Activated T-helper 2 cell treated with anti-CD3 and anti-CD28 coated beads, Interferon-gamma antibody, Interleukin-2, Interleukin-4, amounts not matched to agents 10 μg/mL and 5 μg/mL and 100 μg/mL, durations not matched to agents 14 hours and 24 hours and 36 hours (primary cell): ENCODE data around the gene TTLL10. TPM values are rescaled to one million over a fixed set of nuclear protein-coding genes. Genes with fewer than 3 reads are reported as not detected.
"Not testable (repeated sequence)": the region's sequence is repeated elsewhere in the genome, so short reads cannot be mapped to it uniquely, and the experiment has no call there.

ENCODE experiments used
- DNase-seq: peaks from one replicate; pipeline ENCODE4 v3.0.0; 2021; ENCODE audit warnings: low spot score
- H3K27ac Mint-ChIP-seq: one replicate; pipeline ENCODE4 v1.8.0; 2021; ENCODE audit warnings: mixed read lengths
- H3K27me3 Mint-ChIP-seq: one replicate; pipeline ENCODE4 v1.8.0; 2021; ENCODE audit warnings: low read depth, mixed read lengths
- H3K36me3 Mint-ChIP-seq: one replicate; pipeline ENCODE4 v1.8.0; 2021; ENCODE audit warnings: low read depth, mixed read lengths
- H3K4me1 Mint-ChIP-seq: one replicate; pipeline ENCODE4 v1.8.0; 2021; ENCODE audit warnings: low read depth, mixed read lengths
- H3K4me3 Mint-ChIP-seq: one replicate; pipeline ENCODE4 v1.8.0; 2021; ENCODE audit warnings: low read depth, mild to moderate bottlenecking, moderate library complexity, mixed read lengths
- H3K9me3 Mint-ChIP-seq: one replicate; pipeline ENCODE4 v1.8.0; 2021; ENCODE audit warnings: mixed read lengths
- intact Hi-C: fragments of 100-400 bp; cut with micrococcal nuclease; formaldehyde crosslinking; loops from one replicate; pipeline ENCODE4 v1.15.1; 2023
- total RNA-seq: library from RNA; stranded (reverse); gene quantifications from 2 replicates; pipeline ENCODE4 v1.2.3, GENCODE V29; 2022

Gene TTLL10
- total RNA-seq, 1 donor from 2014 or later: not detected

DNA sequence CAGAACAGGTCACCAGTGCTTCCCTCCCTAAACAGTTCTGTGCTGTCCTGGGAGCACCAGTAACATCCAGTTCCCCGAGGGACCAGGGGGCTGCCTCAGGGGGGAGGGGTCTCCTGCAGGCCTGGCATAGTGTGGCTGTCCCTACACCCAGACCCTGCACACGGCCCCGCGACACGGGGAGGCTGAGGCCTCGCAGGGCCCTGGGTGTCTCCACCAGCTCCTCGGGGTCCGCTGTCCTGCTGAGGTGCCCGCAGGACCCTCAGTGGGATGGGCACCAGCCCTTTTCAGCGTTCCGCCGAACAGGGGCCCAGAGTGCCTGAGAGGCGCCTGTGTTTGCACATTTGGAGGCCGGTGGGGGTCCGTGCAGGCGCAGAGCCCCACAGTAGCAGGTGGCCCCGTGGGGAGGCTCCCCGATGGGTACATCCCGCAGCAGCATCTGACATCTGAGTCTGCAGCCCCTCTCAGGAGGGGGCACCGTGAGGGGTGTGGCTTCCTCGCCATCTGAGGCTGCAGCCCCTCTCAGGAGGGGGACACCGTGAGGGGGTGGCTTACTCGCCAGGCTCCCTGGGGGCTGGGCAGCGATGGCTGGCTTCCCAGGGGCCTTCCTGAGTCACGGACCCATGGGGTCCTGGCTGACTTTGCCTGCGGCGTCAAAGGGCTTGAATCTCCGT lies 39.2 kb upstream of the TTLL10 start:
- no peak for DNase-seq
- peaks cover 4% of the 10 kb centered on the region for H3K4me1 Mint-ChIP-seq
- H3K27me3 Mint-ChIP-seq: no peaks in the 10 kb centered on the region
- no peaks in the 10 kb centered on the region for H3K36me3 Mint-ChIP-seq
- no peak overlapping the region for H3K4me3 Mint-ChIP-seq
- no peaks in the 10 kb centered on the region for H3K9me3 Mint-ChIP-seq
- intact Hi-C loops: no loop called here
- H3K27ac Mint-ChIP-seq: no peak overlapping the region

DNA sequence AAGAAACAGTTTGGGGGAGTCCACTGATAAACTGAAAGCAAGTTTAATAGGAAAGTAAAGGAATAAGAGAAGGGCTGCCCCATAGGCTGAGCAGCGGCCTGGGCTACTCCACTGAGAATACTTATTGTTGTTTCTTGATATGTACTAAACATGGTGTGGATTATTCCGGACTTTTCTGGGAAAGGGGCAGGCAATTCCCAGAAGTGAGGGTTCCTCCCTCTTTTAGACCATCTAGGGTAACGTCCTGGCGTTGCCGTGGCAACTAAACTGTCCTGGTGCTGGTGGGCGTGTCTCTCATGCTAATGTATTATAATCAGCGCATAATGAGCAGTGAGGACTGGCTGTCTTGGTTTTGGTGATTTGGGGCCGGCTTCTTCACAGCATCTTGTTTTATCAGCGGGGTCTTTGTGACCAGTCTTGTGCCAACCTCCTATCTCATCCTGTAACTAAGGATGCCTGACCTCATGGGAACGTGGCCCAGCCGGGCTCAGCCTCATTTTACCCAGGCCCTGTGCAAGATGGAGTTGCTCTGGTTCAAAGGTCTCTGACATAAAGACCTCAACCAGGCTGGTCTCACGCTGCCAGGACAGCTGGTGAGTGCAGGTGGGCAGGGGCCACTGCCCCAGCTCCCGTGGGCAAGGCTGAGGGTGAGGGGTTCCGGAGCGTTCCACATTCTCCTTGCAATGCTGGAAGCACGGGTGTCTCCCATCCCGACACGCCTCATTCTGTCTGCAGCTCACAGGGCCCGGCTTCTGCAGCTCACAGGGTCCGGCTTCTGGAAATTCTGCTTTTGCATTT lies 38.1 kb upstream of the TTLL10 start:
- intact Hi-C loops: no loop called here
- Mint-ChIP-seq H3K4me1 (peaks cover 4% of the 10 kb centered on the region), H3K4me3 (no peak overlapping the region), H3K9me3 (no peaks in the 10 kb centered on the region), H3K36me3 (no peaks in the 10 kb centered on the region), H3K27ac (no peak overlapping the region), H3K27me3 (no peaks in the 10 kb centered on the region)
- DNase-seq: no peak

GRCh38 chr1:1136547-1137230 lies 37.0 kb upstream of the TTLL10 start:
- no peak overlapping the region for H3K27ac Mint-ChIP-seq
- H3K4me3 Mint-ChIP-seq: no peak overlapping the region
- no peak for DNase-seq
- H3K9me3 Mint-ChIP-seq: no peaks in the 10 kb centered on the region
- intact Hi-C loops: no loop called here
- peaks cover 4% of the 10 kb centered on the region for H3K4me1 Mint-ChIP-seq
- H3K36me3 Mint-ChIP-seq: no peaks in the 10 kb centered on the region
- H3K27me3 Mint-ChIP-seq: no peaks in the 10 kb centered on the region

- Mint-ChIP-seq H3K4me3 (peak overlapping the region; percentile 66), H3K36me3 (no peaks in the 10 kb centered on the region), H3K27ac (peak overlapping the region; percentile 96), H3K27me3 (no peaks in the 10 kb centered on the region), H3K4me1 (peaks cover 5% of the 10 kb centered on the region), H3K9me3 (no peaks in the 10 kb centered on the region)
- peak; percentile 64 for DNase-seq
- intact Hi-C loops: no loop called here
Measured at GRCh38 chr1:1137256-1138045, 36.2 kb upstream of the TTLL10 start.

DNA sequence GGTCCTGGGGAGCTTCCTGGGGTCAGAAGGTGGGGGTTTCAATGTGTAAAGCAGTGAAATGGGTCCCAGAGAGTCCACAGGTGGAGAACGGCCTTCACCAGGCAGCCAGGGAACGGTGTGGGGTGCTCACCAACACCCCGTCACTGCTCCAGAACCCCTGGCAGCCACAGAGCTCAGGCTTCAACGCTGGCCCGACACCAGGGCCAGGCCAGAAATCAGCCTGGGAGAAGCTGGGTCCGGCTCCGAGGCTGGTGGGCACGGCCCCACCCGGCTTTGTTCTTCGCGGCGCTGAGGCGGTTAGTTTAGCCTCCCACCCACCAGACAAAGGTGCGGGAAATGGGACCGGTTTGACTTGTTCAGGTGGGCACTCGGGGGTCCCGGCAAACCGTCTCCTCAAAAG lies 33.0 kb upstream of the TTLL10 start:
- intact Hi-C loops: loop anchor here (5.0 kb wide), 1 partner anchor 67 kb away; the partner anchor contains the start of gene TNFRSF18
- no peaks in the 10 kb centered on the region for H3K9me3 Mint-ChIP-seq

GRCh38 chr1:1141244-1141910 lies 32.3 kb upstream of the TTLL10 start:
- H3K4me1 Mint-ChIP-seq: peaks cover 16% of the 10 kb centered on the region
- no peaks in the 10 kb centered on the region for H3K9me3 Mint-ChIP-seq
- no peak overlapping the region for H3K4me3 Mint-ChIP-seq
- peak overlapping the region; percentile 12 for H3K27ac Mint-ChIP-seq
- intact Hi-C loops: loop anchor here (5.0 kb wide), 1 partner anchor 66 kb away; the partner anchor contains the start of gene TNFRSF18
- H3K36me3 Mint-ChIP-seq: no peaks in the 10 kb centered on the region
- DNase-seq: no peak
- H3K27me3 Mint-ChIP-seq: no peaks in the 10 kb centered on the region

More for the DNA sequence above, 33.0 kb upstream of the TTLL10 start:
- Mint-ChIP-seq H3K27me3 (no peaks in the 10 kb centered on the region), H3K36me3 (no peaks in the 10 kb centered on the region), H3K4me1 (peaks cover 16% of the 10 kb centered on the region), H3K4me3 (no peak overlapping the region), H3K27ac (no peak overlapping the region)
- DNase-seq: no peak

DNA sequence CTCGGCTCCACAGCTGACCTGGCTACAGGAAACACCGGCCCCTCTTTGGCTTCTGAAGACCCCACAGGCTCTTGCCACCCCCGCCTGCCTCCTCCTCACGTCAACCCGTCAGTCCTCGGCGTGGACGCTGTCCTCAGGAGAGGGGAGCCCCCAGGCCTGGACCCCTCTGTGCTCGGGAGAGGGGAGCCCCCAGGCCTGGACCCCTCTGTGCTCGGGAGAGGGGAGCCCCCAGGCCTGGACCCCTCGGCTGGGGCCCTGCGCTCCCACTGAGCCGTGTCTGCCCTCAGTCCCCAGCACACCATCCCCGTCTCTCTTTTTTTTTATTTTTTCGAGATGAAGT lies 31.8 kb upstream of the TTLL10 start:
- peak overlapping the region; percentile 58 for H3K27ac Mint-ChIP-seq
- no peak overlapping the region for H3K4me3 Mint-ChIP-seq
- no peak for DNase-seq
- no peaks in the 10 kb centered on the region for H3K9me3 Mint-ChIP-seq
- intact Hi-C loops: loop anchor here (5.0 kb wide), 1 partner anchor 65 kb away; the partner anchor contains the start of gene TNFRSF18
- no peaks in the 10 kb centered on the region for H3K36me3 Mint-ChIP-seq
- H3K4me1 Mint-ChIP-seq: peaks cover 16% of the 10 kb centered on the region
- no peaks in the 10 kb centered on the region for H3K27me3 Mint-ChIP-seq

DNA sequence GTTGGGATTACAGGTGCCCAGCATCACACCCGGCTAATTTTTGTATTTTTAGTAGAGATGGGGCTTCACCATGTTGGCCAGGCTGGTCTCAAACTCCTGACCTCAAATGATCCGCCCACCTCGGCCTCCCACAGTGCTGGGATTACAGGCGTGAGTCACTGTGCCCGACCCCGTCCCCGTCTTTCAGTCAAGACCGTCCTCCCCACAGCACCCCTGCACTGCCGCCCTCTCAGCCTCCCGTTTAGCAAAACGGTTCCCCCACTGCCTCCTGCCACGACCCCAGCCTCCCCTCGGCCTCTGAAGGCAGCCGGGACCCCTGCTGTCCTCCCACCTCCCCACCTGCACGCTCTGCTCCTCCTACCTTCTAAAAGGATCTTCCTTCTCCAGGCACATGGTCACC lies 31.3 kb upstream of the TTLL10 start:
- intact Hi-C loops: loop anchor here (5.0 kb wide), 1 partner anchor 65 kb away; the partner anchor contains the start of gene TNFRSF18
- not testable (repeated sequence) for H3K36me3 Mint-ChIP-seq, H3K27me3 Mint-ChIP-seq, H3K9me3 Mint-ChIP-seq, H3K4me3 Mint-ChIP-seq, DNase-seq
- H3K27ac Mint-ChIP-seq: peak overlapping the region; percentile 58
- H3K4me1 Mint-ChIP-seq: peaks cover 15% of the 10 kb centered on the region

DNA sequence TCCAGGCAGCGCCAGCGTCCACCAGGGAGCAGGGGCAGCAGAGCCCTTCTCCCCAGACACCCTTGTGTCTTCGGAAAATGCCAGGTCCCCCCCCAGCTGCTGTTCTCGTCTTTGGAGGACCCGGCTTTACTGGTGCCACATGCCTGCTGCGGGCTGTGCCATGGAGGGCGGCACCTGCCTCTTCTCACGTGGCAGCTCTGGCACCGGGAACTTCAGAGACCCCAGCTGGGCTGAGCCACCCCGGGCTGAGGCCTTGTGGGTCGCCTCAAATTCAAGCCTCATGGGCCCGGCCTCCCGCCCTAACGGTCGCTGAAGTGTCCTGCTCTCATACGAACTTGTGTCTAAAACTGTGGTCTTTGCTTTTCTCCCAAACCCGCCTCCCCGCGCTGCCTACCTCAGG lies 30.8 kb upstream of the TTLL10 start:
- H3K27me3 Mint-ChIP-seq: no peaks in the 10 kb centered on the region
- no peak for DNase-seq
- intact Hi-C loops: loop anchor here (5.0 kb wide), 1 partner anchor 64 kb away; the partner anchor contains the start of gene TNFRSF18
- H3K36me3 Mint-ChIP-seq: no peaks in the 10 kb centered on the region
- peak overlapping the region; percentile 58 for H3K27ac Mint-ChIP-seq
- no peaks in the 10 kb centered on the region for H3K9me3 Mint-ChIP-seq
- no peak overlapping the region for H3K4me3 Mint-ChIP-seq
- peaks cover 13% of the 10 kb centered on the region for H3K4me1 Mint-ChIP-seq

DNA sequence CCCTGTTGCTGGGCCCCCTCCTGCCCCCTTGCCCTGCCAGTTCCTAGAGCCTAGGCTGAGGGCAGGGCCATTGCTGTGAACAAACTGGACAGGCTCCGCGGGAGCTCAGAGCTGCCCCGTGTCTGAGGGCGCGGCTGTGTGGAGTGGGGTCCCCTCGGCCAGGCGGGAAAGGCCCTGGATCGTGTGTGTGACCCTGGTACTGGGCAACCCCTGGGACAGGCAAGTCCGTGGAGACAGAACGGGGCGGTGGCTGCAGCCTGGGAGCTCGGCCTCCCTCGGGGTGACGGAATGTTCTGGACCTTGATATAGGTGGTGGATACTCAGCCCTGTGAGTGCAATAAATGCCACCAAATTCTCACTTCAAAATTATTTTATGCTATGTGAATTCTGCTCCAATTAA lies 30.0 kb upstream of the TTLL10 start:
- H3K4me3 Mint-ChIP-seq: no peak overlapping the region
- H3K4me1 Mint-ChIP-seq: peaks cover 12% of the 10 kb centered on the region

GRCh38 chr1:1144122-1144842 lies 29.4 kb upstream of the TTLL10 start:
- Mint-ChIP-seq H3K4me3 (no peak overlapping the region), H3K36me3 (no peaks in the 10 kb centered on the region), H3K27me3 (no peaks in the 10 kb centered on the region), H3K4me1 (peaks cover 12% of the 10 kb centered on the region), H3K9me3 (no peaks in the 10 kb centered on the region), H3K27ac (peak overlapping the region; percentile 96)
- intact Hi-C loops: loop anchor here (5.0 kb wide), 1 partner anchor 63 kb away; the partner anchor contains the start of gene TNFRSF18
- DNase-seq: peak; percentile 61

More for the DNA sequence above, 30.0 kb upstream of the TTLL10 start:
- Mint-ChIP-seq H3K9me3 (no peaks in the 10 kb centered on the region), H3K27ac (peak overlapping the region; percentile 96), H3K36me3 (no peaks in the 10 kb centered on the region), H3K27me3 (no peaks in the 10 kb centered on the region)
- DNase-seq: no peak
- intact Hi-C loops: loop anchor here (5.0 kb wide), 1 partner anchor 64 kb away; the partner anchor contains the start of gene TNFRSF18
